Measurements from ENCODE around the gene COTL1.
"Not testable (repeated sequence)": the region's sequence is repeated elsewhere in the genome, so short reads cannot be mapped to it uniquely, and the experiment has no call there.

COTL1 gene

DNA sequence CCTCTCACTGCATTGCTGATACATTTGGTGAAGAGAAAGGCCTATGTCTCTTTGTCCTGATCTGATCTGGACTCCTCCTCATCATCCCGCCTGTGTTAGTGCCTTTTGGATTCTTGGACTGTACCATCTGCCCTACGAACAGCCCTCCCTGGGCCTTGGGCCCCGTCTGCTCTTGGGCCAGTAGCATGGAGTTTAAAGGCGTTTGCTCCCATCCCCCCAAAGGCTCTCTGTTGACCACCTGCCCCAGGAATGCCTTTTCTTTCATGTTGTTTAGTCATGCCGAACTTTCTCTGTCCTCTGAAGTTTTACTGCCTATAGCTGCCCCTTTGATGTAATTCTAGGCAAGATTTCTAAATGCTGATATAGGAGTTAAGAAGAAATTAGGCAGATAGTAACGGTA, 82.5 kb downstream of the COTL1 start:
- in situ Hi-C loops (cut with HindIII; ENCODE audit: low sequenced_read_pairs), result no loop called here

DNA sequence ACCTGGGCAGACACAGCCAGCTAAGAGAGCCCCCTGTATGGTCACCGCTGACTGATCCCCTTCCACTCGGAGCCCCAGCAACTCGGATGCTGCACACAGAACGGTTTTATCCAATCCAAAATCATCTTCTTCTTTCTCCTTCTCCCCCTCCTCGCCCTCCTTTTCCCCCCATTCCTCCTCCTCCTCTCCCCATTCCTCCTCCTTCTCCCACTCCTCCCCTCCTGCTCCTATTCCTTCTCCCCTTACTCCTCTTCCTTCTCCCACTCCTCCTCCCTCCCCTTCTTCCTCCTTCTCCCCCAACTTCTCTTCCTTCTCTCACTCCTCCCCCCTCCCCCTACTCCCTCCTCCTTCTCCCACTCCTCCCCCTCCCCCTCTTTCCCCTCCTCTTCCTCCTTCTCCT, 83.1 kb downstream of the COTL1 start:
- in situ Hi-C loops (cut with HindIII; ENCODE audit: low sequenced_read_pairs), result no loop called here

DNA sequence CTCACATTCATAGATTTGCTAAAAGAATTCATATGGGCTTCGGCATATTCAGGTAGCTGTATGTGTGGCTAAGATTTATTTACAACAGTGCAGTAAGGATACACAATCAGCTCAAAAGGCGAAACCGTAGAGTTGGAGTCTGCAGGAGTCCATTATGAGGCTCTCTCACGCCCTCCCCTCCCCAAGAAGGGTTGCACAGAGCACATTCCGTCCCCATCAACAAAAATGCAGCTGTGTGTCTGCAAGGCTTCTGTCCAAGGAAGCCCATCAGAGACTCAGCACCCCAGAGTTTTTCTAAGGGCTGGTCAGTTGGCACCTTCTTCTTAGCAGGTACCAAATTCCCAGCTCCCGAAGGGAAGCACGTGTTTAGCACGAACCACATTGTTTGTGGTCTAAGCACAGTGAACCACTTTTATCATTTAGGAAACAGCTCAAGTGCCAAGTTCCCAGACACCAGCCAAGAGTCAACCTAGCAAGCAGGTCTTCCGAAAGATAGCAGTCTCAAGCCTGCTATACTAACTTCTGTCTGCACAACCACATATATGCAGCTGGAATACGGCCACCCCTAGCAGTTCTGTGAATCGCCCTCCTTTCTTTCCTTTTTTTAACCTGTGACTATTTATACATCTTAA, 84.9 kb downstream of the COTL1 start:
- in situ Hi-C loops (cut with HindIII; ENCODE audit: low sequenced_read_pairs), result no loop called here

DNA sequence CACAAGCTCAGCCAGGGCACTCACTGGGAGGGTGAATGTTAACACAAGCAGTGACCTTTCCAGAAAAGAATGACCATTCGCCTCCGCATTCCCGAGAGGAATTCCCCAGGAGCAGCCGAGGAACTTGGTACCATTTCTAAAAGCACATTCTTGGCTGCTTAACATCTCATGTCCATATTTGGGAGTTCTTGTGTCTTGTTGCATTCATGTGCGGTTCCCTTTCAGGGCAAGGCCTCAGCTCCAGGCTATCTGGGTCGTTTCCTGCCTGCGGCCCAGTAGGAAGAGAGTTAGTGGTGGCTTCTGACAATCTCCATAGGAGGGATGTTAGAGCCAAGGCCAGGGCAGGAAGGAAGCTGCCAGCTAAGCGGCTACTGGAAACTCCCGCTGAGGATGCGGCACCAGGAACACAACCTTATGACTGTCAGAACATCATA, 85.6 kb downstream of the COTL1 start:
- in situ Hi-C loops (cut with HindIII; ENCODE audit: low sequenced_read_pairs), result no loop called here

DNA sequence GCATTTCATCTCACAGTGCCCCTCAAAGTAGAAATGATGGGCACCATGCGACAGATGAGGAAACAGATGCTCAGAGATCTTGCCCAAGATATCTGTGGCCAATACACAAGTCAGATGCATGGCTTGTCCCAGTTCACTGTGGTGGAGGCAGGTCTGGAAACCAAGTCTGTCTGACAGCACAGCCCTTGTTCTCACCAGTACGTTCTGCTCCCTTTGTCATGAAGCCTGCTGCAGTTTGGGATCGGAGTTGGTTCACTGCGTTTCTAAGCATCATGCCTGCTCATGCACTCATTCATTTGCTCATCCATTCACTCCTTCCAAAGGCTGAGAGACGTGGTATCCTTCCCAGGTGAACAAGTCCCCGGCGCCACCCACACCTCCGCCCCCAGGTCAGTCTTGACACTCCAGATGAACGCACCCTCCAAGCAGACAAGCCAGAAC, 86.2 kb downstream of the COTL1 start:
- in situ Hi-C loops (cut with HindIII; ENCODE audit: low sequenced_read_pairs), result no loop called here

DNA sequence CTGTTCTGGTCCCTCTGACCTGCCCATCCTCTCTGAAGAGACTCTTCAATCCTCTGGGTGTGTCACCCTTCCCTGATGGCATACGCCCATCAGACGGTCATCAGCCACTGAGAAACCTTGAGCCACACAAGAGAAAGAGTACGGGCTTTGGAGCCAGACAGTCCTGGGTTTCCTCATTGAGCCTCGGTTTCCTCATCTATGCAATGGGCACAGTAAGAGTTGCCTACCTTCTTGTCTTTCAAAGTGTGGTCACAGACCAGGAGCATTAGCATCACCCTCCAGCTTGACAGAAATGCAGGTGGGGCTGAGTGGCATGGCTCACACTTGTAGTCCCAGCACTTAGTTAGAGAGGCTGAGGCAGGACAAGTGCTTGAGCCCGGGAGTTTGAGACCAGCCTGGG, 87.3 kb downstream of the COTL1 start:
- in situ Hi-C loops (cut with HindIII; ENCODE audit: low sequenced_read_pairs), result no loop called here

DNA sequence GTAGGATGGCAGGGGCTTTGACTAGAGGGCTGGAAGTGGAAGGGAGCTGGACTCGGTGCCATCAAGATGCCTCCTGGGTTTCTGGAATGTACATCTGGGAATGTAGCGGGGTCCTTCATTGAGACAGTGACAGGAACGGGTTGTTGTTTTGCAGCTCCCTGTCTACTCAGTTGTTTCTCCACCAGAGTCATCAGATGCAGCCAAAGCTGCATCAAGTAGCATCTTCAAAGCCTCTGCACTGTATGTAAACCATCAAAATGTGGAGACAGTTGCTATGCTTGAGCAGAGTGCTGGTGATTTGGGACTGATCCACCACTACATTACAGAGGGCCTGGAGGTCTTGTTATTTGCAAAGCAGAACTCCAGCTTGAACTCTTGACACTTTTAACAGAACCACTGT, 88.3 kb downstream of the COTL1 start:
- in situ Hi-C loops (cut with HindIII; ENCODE audit: low sequenced_read_pairs), result no loop called here

DNA sequence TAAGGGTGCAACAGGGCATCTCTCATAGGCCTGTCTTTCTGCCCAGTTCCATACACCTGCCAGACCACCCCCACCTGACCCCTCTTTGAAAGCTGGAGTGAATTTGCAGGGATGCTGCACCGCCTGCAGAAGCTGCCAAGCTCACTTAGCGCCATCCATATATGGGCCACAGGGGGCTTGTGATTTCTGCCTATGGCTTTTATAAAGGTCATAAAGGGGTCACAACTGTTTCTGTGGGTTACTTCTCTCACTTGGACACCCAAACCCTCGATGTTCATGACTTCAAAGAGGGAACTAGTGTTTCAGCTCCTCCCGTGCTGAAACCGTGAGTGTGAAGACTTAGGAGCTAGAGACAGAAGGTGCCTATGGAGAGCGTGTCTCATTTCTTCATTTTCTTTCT, 89.6 kb downstream of the COTL1 start:
- in situ Hi-C loops (cut with HindIII; ENCODE audit: low sequenced_read_pairs), result no loop called here

DNA sequence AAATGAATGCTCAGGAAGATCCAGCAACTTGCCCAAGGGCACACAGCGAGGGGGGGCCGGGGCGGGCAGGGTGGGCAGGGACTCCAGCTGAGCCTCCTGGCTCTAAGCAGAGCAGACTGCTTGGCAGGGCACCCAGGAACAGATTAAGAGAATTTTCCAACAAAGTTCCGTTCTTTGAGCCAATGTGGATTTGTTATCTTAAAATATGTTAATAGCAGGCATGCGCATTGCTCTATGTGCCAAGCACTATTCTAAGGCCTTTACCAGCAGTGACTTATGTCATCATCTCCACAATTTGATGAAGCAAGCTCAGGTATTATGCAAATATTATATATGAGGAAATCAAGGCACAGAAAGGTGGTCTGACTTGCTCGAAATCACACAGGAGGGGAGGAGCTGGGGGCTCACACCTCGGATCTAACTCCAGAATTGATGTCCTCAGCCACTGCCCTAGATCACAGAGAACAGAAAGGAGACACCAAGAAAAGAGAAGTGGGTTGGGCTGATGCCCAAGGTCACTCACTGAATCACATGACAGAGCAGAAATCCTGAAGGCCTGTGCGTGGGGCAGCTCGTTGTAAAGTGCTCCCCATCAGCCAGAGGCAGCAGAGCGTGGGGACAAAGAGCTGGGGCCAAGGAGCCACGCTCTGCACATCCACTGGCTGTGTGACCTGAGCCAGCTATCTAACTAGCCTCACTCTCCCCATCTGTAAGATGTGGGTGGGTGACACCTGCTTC, 90.2 kb downstream of the COTL1 start:
- in situ Hi-C loops (cut with HindIII; ENCODE audit: low sequenced_read_pairs), result no loop called here

DNA sequence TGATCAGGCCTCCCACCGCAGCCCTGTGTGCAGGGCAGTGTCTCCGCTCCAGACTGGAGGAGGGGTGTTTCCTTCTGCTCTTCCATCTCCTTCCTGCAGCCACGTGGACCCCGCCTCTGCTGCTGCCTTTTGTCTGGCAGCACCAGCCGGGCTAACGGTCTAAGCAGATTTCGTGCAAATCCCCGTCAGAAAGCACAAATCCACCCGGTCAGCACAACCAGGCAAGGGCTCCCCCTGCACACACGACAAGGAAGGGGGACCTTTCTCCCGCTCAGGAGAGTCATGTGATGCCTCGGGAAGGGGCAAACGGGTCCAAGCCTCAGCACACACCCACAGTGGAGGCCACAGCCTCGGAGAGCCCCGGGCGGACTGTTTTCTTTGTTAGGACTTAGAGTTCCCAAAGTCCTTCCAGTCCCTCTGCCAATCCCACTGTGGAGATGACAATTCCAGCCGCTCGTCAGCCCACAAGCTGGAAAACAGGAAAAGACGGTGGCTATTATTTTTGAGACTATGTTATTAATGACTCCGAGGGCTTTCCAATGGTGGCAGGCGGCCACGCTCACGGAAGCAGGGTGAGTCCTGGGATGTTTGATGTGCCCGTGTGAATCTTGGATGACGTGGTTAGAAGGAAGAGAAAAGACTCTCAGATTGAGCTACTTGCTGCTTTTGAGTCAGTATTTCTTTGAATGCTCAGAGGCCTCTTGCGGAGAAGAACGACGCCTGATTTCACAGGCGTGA, 90.9 kb downstream of the COTL1 start:
- in situ Hi-C loops (cut with HindIII; ENCODE audit: low sequenced_read_pairs), result no loop called here

DNA sequence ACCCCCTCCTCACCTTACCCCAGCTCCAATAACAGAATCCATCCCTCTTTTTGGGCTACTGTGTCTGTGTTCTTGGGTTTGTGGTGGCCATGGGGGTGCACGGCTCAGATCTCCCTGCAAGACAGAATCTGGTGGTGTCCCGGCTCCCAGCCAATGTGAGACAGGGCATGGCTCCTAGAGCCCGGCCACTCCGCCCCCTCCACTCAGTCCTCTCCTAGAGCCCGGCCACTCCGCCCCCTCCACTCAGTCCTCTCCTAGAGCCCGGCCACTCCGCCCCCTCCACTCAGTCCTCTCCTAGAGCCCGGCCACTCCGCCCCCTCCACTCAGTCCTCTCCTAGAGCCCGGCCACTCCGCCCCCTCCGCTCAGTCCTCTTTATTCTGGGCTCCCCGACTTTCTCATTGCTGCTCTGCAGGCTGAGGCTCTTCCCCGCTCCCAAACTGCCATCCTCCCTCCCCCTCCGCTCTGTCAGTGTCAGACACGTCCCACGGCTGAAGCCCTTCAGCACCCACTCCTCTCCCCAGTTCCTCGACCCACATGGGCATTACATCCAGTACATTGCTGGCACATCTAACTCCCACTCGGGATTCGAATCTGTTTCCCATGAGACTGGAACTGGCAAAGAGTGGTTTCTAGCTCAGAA, 92.8 kb downstream of the COTL1 start:
- in situ Hi-C loops (cut with HindIII; ENCODE audit: low sequenced_read_pairs), result not testable (repeated sequence)

DNA sequence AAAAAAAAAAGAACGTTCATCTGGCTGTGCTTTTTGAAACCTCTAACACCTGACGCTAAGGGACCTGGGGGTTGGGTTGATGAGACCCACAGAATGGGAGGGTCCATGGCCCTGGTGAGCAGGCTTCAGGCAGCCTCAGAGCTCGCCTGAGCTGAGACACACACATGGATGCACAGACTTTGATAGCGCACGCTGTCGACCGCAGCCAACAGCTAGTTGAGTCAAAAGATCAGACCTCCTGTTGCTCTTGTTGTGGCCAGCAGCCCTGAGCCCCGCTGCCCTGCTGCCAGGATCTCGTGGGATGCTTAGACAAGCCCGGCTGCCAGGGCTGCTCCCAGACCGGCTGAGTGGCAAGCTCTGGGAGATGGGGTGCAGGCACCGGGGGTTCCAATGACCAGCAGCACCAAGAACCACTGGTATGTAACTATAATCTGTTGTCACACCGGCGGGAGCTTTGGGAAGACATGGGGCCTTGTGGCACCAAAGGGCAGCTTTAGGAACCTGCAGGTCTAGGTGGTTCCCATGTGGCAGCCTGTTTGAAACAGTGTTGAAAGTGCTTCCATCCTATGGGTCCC, 93.4 kb downstream of the COTL1 start:
- in situ Hi-C loops (cut with HindIII; ENCODE audit: low sequenced_read_pairs), result no loop called here

DNA sequence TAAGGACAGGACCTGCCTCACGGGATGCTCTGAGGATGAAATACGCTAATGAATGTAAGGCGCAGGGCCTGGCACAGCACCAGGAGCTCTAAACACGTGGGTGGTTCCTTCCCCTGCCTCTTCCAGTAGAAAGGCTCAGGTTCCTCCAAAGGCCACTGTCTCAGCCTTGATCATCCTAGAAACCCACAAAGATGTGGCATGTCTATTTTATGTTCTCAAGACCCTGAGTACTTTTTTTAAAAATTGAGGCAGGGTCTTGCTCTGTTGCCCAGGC, 96.4 kb downstream of the COTL1 start:
- in situ Hi-C loops (cut with HindIII; ENCODE audit: low sequenced_read_pairs), result no loop called here

DNA sequence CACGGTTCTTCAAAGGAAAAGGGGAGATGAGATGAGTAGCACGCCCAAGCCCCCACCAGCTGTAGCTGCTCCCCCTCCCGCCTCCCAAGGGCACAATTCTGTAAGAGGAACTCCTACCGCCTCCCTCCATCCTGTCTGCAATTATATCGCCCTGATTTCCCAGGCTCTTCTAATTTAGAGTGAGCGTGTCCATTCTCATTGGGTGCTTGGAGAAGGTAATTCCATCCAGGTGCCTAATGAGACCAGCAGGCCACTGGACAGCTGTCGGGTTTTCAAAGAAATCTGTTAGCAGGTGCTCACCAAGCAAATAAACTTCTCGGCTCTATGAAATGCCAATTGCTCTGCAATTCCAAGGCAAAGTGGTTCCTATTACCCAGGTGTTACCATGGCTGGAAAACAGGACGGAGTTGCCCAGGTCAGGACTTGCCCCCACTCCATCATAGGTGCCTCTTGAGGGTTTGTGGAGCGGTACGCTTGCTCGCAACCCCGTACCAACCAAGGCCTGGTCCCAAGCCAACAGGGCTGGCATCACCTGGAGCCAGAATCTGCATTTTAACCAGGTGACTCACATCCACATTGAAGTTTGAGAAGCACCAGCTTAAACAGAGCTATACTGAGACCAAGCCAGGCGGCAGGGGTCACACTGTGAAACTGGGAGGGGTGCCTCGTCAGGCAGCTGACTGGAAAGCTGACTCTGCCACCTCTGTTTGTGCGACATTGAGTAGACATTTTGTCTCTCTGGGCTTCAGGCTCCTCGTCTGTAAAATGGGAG, 97.0 kb downstream of the COTL1 start:
- in situ Hi-C loops (cut with HindIII; ENCODE audit: low sequenced_read_pairs), result no loop called here

DNA sequence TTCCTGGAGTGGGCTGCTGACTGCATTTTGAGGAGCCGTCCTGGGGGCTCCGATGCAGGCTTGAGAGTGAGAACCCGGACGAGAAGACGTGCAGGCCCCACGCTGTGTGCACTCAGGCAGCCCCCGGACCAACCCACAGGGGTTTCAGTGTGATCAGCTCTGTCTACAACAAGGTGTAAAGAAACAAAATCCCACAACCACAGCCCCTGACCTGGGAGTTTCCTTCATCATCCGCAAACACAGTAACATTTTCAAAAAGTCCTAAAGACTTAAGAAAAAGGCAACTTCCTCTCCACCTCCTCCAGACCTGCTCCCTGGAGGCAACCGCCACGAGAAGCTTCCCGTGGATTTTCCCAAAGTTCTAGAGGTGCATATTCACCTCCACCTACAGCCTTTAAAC, 98.0 kb downstream of the COTL1 start:
- in situ Hi-C loops (cut with HindIII; ENCODE audit: low sequenced_read_pairs), result no loop called here

DNA sequence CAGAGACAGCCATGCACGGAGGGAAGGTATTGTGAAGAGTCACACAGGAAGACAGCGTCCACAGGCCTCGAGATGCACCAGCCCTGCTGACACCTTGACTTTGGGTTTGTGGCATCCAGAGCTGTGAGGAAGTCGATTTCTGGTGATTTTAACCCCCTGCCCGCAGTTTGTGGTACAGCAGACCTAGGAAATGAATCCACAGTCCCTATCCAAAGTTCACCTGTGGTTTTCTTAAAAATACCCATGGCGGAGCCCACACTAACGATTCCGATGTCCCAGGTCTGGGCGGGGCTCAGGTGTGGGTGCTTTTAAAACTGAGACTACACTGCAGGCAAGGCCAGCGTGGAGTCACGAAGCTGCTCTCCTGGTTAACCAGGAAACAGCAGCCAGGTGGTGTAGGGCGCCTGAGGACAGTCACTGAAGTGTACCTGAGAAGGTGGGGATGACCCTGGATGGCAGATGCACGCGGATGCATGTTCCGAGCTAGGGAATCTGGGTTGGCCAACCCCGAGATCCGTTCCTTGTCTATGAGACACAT, 99.0 kb downstream of the COTL1 start:
- in situ Hi-C loops (cut with HindIII; ENCODE audit: low sequenced_read_pairs), result no loop called here

DNA sequence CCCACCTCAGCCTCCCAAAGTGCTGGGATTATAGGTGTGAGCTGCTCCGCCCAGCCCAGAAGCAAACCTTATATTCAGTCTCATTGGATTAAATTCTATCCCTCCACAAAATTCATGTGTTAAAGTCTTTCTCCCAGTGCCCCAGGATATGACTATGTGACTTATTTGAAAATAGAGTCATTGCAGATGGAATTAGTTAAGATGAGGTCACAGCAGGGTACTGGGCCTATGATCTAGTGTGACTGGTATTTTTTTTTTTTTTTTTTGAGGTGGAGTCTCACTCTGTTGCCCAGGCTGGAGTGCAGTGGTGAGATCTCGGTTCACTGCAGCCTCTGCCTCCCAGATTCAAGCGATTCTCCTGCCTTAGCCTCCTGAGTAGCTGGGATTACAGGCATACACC, 99.7 kb downstream of the COTL1 start:
- in situ Hi-C loops (cut with HindIII; ENCODE audit: low sequenced_read_pairs), result not testable (repeated sequence)

DNA sequence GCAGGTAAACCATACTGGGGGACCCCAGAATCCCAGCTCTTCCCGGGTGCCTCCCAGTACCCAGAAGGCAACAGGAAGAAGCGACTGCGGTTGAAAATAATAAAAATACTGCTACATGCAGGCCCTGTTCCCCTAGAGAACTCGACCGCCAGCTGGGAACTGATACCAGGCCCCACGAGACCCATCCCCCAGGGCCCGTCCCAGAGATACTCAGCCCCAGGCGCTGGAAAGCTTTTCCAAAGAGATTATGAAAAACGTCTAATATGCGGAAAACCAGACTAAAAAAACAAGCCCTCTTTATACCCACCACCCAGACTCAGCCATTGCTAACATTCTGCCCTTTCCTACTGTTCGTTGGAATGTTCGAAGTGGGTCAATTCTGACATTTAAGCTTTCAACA, 100.5 kb downstream of the COTL1 start:
- in situ Hi-C loops (cut with HindIII; ENCODE audit: low sequenced_read_pairs), result no loop called here
